ENCODE results near the gene TOX3.

Gene TOX3

GRCh38 chr16:52535076-52535475, 11.9 kb downstream of the TOX3 start:
- no peak for DNase-seq

- no peak for DNase-seq
Measured at GRCh38 chr16:52533296-52533695, 13.6 kb downstream of the TOX3 start.

GRCh38 chr16:52532384-52532783, 14.6 kb downstream of the TOX3 start:
- DNase-seq, result no peak

GRCh38 chr16:52529226-52529625, 17.7 kb downstream of the TOX3 start:
- no peak for DNase-seq

GRCh38 chr16:52528393-52529065, 18.4 kb downstream of the TOX3 start:
- DNase-seq, result no peak

- no peak for DNase-seq
Measured at GRCh38 chr16:52526830-52527229, 20.1 kb downstream of the TOX3 start.

- DNase-seq, result no peak
Measured at GRCh38 chr16:52526116-52526828, 20.7 kb downstream of the TOX3 start.

- no peak for DNase-seq
Measured at GRCh38 chr16:52521570-52521969, 25.4 kb downstream of the TOX3 start.

GRCh38 chr16:52518884-52519283, 28.1 kb downstream of the TOX3 start:
- DNase-seq, result no peak

GRCh38 chr16:52515068-52515671, 31.8 kb downstream of the TOX3 start:
- DNase-seq, result no peak

GRCh38 chr16:52512297-52512987, 34.5 kb downstream of the TOX3 start:
- no peak for DNase-seq

- DNase-seq, result no peak
Measured at GRCh38 chr16:52501746-52502145, 45.2 kb downstream of the TOX3 start.

- DNase-seq, result no peak
Measured at GRCh38 chr16:52500963-52501362, 46.0 kb downstream of the TOX3 start.

GRCh38 chr16:52499060-52499440, 47.9 kb downstream of the TOX3 start:
- no peak for DNase-seq

GRCh38 chr16:52498328-52499059, 48.4 kb downstream of the TOX3 start:
- DNase-seq, result peak; percentile 63

GRCh38 chr16:52497067-52497816, 49.7 kb downstream of the TOX3 start:
- peak; percentile 89 for DNase-seq

- DNase-seq, result peak; percentile 23
Measured at GRCh38 chr16:52496051-52496876, 50.7 kb downstream of the TOX3 start.

GRCh38 chr16:52494621-52495020, 52.3 kb downstream of the TOX3 start:
- no peak for DNase-seq

GRCh38 chr16:52494145-52494544, 52.8 kb downstream of the TOX3 start:
- DNase-seq, result peak; percentile 33

- no peak for DNase-seq
Measured at GRCh38 chr16:52492789-52493357, 54.1 kb downstream of the TOX3 start.

GRCh38 chr16:52491216-52491615, 55.7 kb downstream of the TOX3 start:
- DNase-seq, result no peak
